ENCODE measurements around the gene WDR41. TPM values are rescaled to one million over a fixed set of nuclear protein-coding genes. Genes with fewer than 3 reads are reported as not detected.

The WDR41 gene
- total and polyA plus RNA-seq, 7 donors = 14.3 to 65.6 (median 36.8) TPM

DNA sequence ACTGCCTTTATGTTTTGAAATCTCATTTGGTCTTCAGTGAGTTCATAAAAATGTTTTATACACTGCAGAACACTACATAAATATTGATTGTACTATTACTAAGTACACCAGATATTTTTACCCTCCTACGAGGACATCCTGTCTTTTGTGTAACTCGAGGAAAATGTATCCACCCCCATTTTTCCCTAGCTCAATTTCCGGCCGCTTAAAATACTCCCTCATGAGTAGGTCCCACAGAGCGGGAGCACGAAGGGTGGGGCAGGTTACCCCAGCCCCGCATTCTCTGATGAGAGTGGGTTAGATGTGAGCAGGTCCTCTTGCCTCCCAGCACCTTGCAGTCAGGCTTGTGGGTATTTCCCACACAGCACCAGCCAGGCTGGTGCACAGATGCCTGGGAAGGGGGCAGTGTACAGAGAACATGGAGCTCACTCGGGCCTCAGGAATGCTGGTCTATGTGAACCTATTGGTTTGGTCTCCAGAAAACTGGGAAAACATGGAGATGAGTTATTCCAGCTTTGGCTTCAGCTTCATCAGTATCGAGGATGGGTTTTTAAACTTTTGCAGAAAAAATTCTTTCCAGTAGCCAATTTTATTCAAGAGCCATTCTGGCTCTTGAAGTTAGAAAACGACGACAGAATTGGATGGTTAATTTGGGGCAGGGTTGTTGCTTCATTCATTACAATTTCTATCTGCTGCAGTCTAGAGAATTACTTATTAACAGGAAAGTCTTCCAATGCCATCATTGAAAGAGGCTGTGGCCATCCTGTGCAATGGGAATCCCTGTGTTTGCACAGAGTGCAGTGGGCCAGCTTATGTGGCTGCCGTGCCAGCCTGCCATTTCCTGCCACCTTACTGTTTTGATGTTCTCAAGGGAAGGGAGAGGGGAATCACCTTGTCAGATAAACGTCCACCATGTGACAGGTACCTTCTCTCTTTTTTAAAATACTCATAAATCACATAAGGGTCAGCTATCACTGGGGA is 73.2 kb downstream of the WDR41 start:
- DNase-seq = no peak
- 82 to 84% methylated on average over 13 of the region's 13 CpGs for WGBS, 2 donors
- Histone ChIP-seq H3K36me3 (no peaks in the 10 kb centered on the region), H3K27me3 (no peaks in the 10 kb centered on the region), H3K4me3 (no peak overlapping the region), H3K4me1 (peaks cover 0 to 4% (median under 1%) of the 10 kb centered on the region in 4 donors), H3K9me3 (no peaks in the 10 kb centered on the region), H3K27ac (no peak overlapping the region)
- intact Hi-C loops (cut with DNase I) = no loop called here
- TF ChIP-seq, protein P1, sequence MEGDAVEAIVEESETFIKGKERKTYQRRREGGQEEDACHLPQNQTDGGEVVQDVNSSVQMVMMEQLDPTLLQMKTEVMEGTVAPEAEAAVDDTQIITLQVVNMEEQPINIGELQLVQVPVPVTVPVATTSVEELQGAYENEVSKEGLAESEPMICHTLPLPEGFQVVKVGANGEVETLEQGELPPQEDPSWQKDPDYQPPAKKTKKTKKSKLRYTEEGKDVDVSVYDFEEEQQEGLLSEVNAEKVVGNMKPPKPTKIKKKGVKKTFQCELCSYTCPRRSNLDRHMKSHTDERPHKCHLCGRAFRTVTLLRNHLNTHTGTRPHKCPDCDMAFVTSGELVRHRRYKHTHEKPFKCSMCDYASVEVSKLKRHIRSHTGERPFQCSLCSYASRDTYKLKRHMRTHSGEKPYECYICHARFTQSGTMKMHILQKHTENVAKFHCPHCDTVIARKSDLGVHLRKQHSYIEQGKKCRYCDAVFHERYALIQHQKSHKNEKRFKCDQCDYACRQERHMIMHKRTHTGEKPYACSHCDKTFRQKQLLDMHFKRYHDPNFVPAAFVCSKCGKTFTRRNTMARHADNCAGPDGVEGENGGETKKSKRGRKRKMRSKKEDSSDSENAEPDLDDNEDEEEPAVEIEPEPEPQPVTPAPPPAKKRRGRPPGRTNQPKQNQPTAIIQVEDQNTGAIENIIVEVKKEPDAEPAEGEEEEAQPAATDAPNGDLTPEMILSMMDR (IDR thresholded peaks at IDR 0.05) = no peak
- TF ChIP-seq POLR2A (IDR thresholded peaks at IDR 0.05) = no peak

DNA sequence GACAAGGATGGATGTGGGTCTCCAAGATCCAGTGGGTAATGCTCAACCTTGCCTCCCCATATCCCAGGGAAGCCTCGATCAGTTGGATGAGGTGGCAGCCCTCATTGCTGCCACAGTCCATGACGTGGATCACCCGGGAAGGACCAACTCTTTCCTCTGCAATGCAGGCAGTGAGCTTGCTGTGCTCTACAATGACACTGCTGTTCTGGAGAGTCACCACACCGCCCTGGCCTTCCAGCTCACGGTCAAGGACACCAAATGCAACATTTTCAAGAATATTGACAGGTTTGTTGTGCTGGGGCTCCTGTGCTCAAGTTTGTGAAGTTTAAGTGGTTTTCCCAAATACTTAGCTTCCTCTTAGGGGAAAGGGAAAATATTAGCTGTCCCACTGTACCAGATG is 74.0 kb downstream of the WDR41 start:
- intact Hi-C loops (cut with DNase I) = no loop called here
- H3K36me3 ChIP-seq = no peaks in the 10 kb centered on the region
- no peaks in the 10 kb centered on the region for H3K9me3 ChIP-seq
- H3K4me1 ChIP-seq = no peaks in the 10 kb centered on the region
- DNase-seq = no peak
- no peaks in the 10 kb centered on the region for H3K27me3 ChIP-seq
- H3K27ac ChIP-seq = no peak overlapping the region
- 88 to 93% methylated on average over 5 of the region's 5 CpGs for WGBS, 2 donors
- H3K4me3 ChIP-seq = no peak overlapping the region
- no peak for TF ChIP-seq POLR2AphosphoS5 (IDR thresholded peaks at IDR 0.05)
- TF ChIP-seq POLR2A (IDR thresholded peaks at IDR 0.05) = no peak
- TF ChIP-seq, protein P1 (IDR thresholded peaks at IDR 0.05) = no peak
- no peak for TF ChIP-seq EP300 (IDR thresholded peaks at IDR 0.05)

DNA sequence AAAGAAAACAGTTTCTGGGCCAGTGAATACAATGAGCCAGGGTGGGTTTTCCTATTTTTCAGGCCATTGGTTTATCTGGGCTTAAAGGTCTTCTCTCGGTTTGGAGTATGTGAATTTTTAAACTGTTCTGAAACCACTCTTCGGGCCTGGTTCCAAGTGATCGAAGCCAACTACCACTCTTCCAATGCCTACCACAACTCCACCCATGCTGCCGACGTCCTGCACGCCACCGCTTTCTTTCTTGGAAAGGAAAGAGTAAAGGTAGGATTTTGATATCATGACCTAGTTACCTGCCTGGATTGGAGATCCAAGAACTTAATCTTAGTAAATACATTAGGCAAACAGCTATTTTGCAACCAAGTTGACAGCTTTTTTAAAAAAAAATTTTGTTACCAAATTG is 79.1 kb downstream of the WDR41 start:
- no peak overlapping the region for H3K27ac ChIP-seq
- no peaks in the 10 kb centered on the region for H3K9me3 ChIP-seq
- 94 to 97% methylated on average over 7 of the region's 7 CpGs for WGBS, 2 donors
- DNase-seq = no peak
- intact Hi-C loops (cut with DNase I) = no loop called here
- H3K4me3 ChIP-seq = no peak overlapping the region
- no peaks in the 10 kb centered on the region for H3K36me3 ChIP-seq
- no peaks in the 10 kb centered on the region for H3K4me1 ChIP-seq
- TF ChIP-seq, protein P1 (IDR thresholded peaks at IDR 0.05) = no peak
- TF ChIP-seq POLR2AphosphoS5 (IDR thresholded peaks at IDR 0.05) = no peak
- no peak for TF ChIP-seq EP300 (IDR thresholded peaks at IDR 0.05)
- no peak for TF ChIP-seq POLR2A (IDR thresholded peaks at IDR 0.05)
- no peaks in the 10 kb centered on the region for H3K27me3 ChIP-seq

DNA sequence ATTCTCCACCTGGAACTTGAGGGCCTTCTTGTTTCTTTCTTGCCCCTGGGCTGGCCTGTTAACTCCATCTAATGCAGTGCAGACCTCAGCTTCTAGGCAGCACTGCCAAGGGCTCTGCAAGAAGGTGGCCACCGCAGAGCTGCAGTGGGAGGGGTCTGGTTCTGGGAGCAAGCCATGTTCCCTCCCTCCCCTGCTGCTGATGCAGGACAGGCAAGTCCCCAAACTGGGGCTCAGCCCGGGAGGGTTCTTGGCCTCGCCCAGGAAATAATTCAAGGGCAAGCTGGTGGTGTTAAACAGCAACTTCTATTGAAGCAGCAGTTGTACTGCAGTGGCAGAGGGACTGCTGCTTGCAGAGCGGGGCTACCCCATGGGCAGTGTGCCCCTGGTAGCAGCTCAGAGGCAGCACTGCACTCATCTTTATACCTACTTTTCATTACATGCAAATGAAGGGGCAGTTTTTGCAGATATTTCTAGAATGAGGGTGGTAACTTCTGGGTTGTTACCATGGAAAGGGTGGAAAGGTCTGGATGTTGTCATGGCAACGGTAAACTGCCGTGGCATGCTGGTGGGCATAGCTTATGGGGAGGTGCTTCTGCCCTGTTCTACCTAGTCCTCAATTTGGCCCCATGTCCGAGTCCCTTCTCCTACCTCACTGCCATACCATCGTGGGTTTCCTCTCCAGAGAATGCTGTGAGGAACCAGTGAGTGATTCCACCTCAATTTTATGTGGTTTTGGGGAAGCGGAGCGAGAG is 82.1 kb downstream of the WDR41 start:
- Histone ChIP-seq H3K4me3 (no peak overlapping the region), H3K27ac (no peak overlapping the region), H3K4me1 (no peaks in the 10 kb centered on the region), H3K9me3 (no peaks in the 10 kb centered on the region), H3K36me3 (no peaks in the 10 kb centered on the region), H3K27me3 (no peaks in the 10 kb centered on the region)
- WGBS, 2 donors = 73 to 83% methylated on average over 10 of the region's 10 CpGs
- TF ChIP-seq POLR2AphosphoS5 (IDR thresholded peaks at IDR 0.05) (no peak), EP300 (IDR thresholded peaks at IDR 0.05) (no peak), POLR2A (IDR thresholded peaks at IDR 0.05) (no peak)
- TF ChIP-seq, protein P1 (IDR thresholded peaks at IDR 0.05) = no peak
- intact Hi-C loops (cut with DNase I) = no loop called here
- DNase-seq = no peak
